K562 (cell line): ENCODE results near the gene PHKG2. TPM values are rescaled to one million over a fixed set of nuclear protein-coding genes. Genes with fewer than 3 reads are reported as not detected.

ENCODE experiments used
- ATAC-seq: fragments of 200-7000 bp; cut with Tn5 transposase; 3 replicates; pipeline ENCODE4 v1.9.1; 2020; ENCODE audit warnings: moderate library complexity
- BruUV-seq: library from RNA; stranded (reverse); fragments of 400-500 nt; replicated peaks from 2 replicates; lab custom pipeline; 2021; lab: Mats Ljungman, UMichigan
- CTCF ChIA-PET: fragments of 300-600 bp; formaldehyde crosslinking; extraction: SDS; loops from one replicate; lab custom pipeline; 2021; ENCODE audit warnings: low intra/inter-chr PET ratio; lab: Yijun Ruan, JAX
- POLR2A ChIA-PET: fragments of 300-600, 350-650 bp; sonication (Branson Sonifier 250); formaldehyde crosslinking; extraction: SDS; loops from one replicate; lab custom pipeline; 2021; ENCODE audit warnings: antibody characterized with exemption, inconsistent platforms; lab: Yijun Ruan, JAX
- DNase-seq, 4 experiments: peaks; one replicate each; pipeline versions ENCODE4 v3.0.0 to v3.0.0-alpha.2; 2011 to 2018; ENCODE audit warnings: low spot score in 3 of 4, mixed read lengths in 3 of 4; ENCODE audit errors: extremely low read depth in 1 of 4
- FAIRE-seq: peaks from 2 replicates; lab custom pipeline; 2011; peaks lifted over from hg19 to GRCh38; lab: Jason Lieb, UNC
- H2AFZ ChIP-seq: 2 replicates; pipeline ENCODE4 v1.6.0; 2011; ENCODE audit warnings: low read depth, low read length, control low read depth, inconsistent platforms
- H3K27ac ChIP-seq: fragments of 200-600 bp; 3 replicates; pipeline ENCODE4 v1.8.0; 2011; ENCODE audit warnings: low read depth, mild to moderate bottlenecking, control low read depth, inconsistent platforms, low read length, moderate library complexity, mixed read lengths; ENCODE audit errors: extremely low read depth
- H3K27me3 ChIP-seq, 2 experiments: fragments of 300-600 bp in 1 of 2; 2 replicates in 1 of 2; 3 replicates in 1 of 2; pipeline versions ENCODE4 v1.6.0 to v1.8.0; 2011; ENCODE audit warnings: inconsistent platforms in 2 of 2, low read length in 2 of 2, mild to moderate bottlenecking in 1 of 2, mixed read lengths in 1 of 2, moderate library complexity in 1 of 2; ENCODE audit not compliant: control insufficient read depth in 2 of 2, insufficient read depth in 2 of 2
- H3K36me3 ChIP-seq: fragments of 300-600 bp; 3 replicates; pipeline ENCODE4 v1.8.0; 2011; ENCODE audit warnings: mild to moderate bottlenecking, low read length, inconsistent platforms; ENCODE audit not compliant: control insufficient read depth, insufficient read depth
- H3K4me1 ChIP-seq, 2 experiments: fragments of 200-600 bp in 1 of 2; replicated peaks in 1 of 2; 2 replicates in 1 of 2; 3 replicates in 1 of 2; pipeline versions ENCODE4 v1.5.1 to v1.8.0; 2011; ENCODE audit warnings: inconsistent platforms in 2 of 2, low read length in 2 of 2, mild to moderate bottlenecking in 1 of 2, mixed read lengths in 1 of 2, moderate library complexity in 1 of 2; ENCODE audit not compliant: control insufficient read depth in 2 of 2, insufficient read depth in 2 of 2
- H3K4me2 ChIP-seq: 2 replicates; pipeline ENCODE4 v1.6.1; 2011; ENCODE audit warnings: low read length, control low read depth, inconsistent platforms, mixed read lengths; ENCODE audit not compliant: insufficient read depth
- H3K4me3 ChIP-seq: fragments of 200-600 bp; sonication (generic), shearing (Covaris generic); 2 replicates; pipeline ENCODE4 v1.5.1; 2016; ENCODE audit warnings: control low read depth, inconsistent platforms
- H3K79me2 ChIP-seq: fragments of 200-600 bp; 3 replicates; pipeline ENCODE4 v1.8.0; 2011; ENCODE audit warnings: low read length, inconsistent platforms; ENCODE audit not compliant: control insufficient read depth, insufficient read depth
- H3K9ac ChIP-seq, 2 experiments: 2 replicates each; pipeline versions ENCODE4 v1.6.0 to v1.6.1; 2011; ENCODE audit warnings: low read depth in 2 of 2, low read length in 2 of 2, control low read depth in 1 of 2, inconsistent platforms in 1 of 2, mild to moderate bottlenecking in 1 of 2, mixed read lengths in 1 of 2; ENCODE audit not compliant: insufficient read depth in 1 of 2
- H3K9me1 ChIP-seq: one replicate; pipeline ENCODE4 v1.6.0; 2011; ENCODE audit warnings: inconsistent platforms, mild to moderate bottlenecking, low read length, moderate library complexity; ENCODE audit not compliant: control insufficient read depth, insufficient read depth
- H3K9me3 ChIP-seq: replicated peaks from 2 replicates; pipeline ENCODE4 v1.5.1; 2011; ENCODE audit warnings: low read depth, low read length, inconsistent platforms; ENCODE audit not compliant: control insufficient read depth, insufficient read depth
- H4K20me1 ChIP-seq: replicated peaks from 2 replicates; pipeline ENCODE4 v1.6.1; 2011; ENCODE audit warnings: low read length, inconsistent platforms, mixed read lengths; ENCODE audit not compliant: control insufficient read depth, insufficient read depth
- MGA ChIP-seq: fragments of 450-650 bp; IDR thresholded peaks from 2 replicates; pipeline ENCODE4 v1.6.1; 2016; ENCODE audit warnings: mild to moderate bottlenecking, moderate library complexity
- SNIP1 ChIP-seq: fragments of 450-650 bp; IDR thresholded peaks from 2 replicates; pipeline ENCODE4 v1.7.1; 2017; ENCODE audit warnings: low read depth, mild to moderate bottlenecking
- SRSF9 ChIP-seq: fragments of 200-400 bp; formaldehyde crosslinking; IDR thresholded peaks from 2 replicates; pipeline ENCODE4 v1.6.1; 2017; ENCODE audit warnings: low read depth, low read length, borderline replicate concordance
- XRCC3 ChIP-seq: fragments of 450-650 bp; IDR thresholded peaks from 2 replicates; pipeline ENCODE4 v1.6.1; 2017; ENCODE audit warnings: mild to moderate bottlenecking, moderate library complexity
- WGBS: fragments of 100-300 bp; shearing (Covaris generic); methylation state at CpG from one replicate; pipeline ENCODE4 v1.1.6; 2016; ENCODE audit warnings: low coverage, mixed read lengths; ENCODE audit not compliant: insufficient coverage; ENCODE audit errors: missing lambda C conversion rate; 5-methylcytosine and 5-hydroxymethylcytosine counted together
- in situ Hi-C: fragments of 300-500 bp; cut with MboI; formaldehyde crosslinking; loops from 4 replicates; pipeline ENCODE4 v1.15.0; 2018; ENCODE audit warnings: inconsistent platforms, mixed read lengths
- intact Hi-C: fragments of 100-400 bp; cut with micrococcal nuclease; formaldehyde crosslinking; loops from 2 replicates; pipeline ENCODE4 v1.14.2; 2022
- polyA plus RNA-seq, 8 experiments: library from polyadenylated mRNA; depleted of rRNA in 4 of 8; stranded (reverse) in 5 of 8; unstranded in 3 of 8; fragments of >200 nt; fragmentation: Nextera tagmentation in 2 of 8; fragmentation: Illumina TruSeq in 1 of 8; extraction: Ambion mirVana in 2 of 8; extraction: Trizol in 1 of 8; gene quantifications; 2 replicates each; pipeline versions ENCODE4 v1.2.1 to v1.2.3, GENCODE V29; 2011 to 2014; ENCODE audit warnings: inconsistent platforms in 1 of 8, missing spikeins in 1 of 8
- total RNA-seq, 7 experiments: library from RNA; depleted of rRNA in 6 of 7; stranded (reverse); fragments of >200 nt in 6 of 7; fragmentation: Illumina TruSeq in 2 of 7; extraction: Trizol in 2 of 7; gene quantifications; 2 replicates each; pipeline versions ENCODE4 v1.2.1 to v1.2.3, GENCODE V29; 2011 to 2021; ENCODE audit warnings: low replicate concordance in 1 of 7
- TF ChIP-seq, protein P1 (sequence below): fragments of 450-650 bp; IDR thresholded peaks from 2 replicates; pipeline ENCODE4 v1.6.1; 2016; ENCODE audit warnings: antibody characterized with exemption
- TF ChIP-seq, protein P2 (sequence below): fragments of 250-450 bp; sonication (Bioruptor Pico); IDR thresholded peaks from 2 replicates; pipeline ENCODE4 v1.4.0; 2020; ENCODE audit warnings: borderline replicate concordance
- TF ChIP-seq, protein P3 (sequence below): fragments of 250-450 bp; sonication (Bioruptor Pico); IDR thresholded peaks from 2 replicates; pipeline ENCODE4 v1.5.0; 2021

Gene PHKG2
- total and polyA plus RNA-seq, 9 of the 15 experiments (the other 6 are each of a cell fraction or from before 2014, with no cell fraction given), result 5.8 to 54.2 (median 30.7) TPM

DNA sequence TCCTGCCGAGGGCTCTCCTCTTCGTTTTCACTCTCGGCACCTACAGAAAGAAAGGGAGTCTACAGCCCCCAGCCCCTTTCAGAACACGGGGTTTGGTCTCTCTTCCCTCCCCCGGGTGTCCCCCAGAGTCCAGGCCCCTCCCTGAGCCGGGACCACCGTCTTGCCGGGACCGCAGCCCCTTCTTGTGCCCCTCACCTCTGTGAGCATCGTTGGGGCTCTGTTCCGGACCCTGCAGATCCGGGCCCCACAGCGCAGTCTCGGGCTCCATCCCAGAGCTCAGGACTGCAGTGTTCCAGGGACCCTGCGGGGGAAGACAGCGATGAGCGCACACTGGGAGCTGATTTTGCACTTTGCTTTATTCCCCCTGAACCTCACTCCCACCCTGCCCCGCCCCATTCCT lies 36.0 kb downstream of the PHKG2 start:
- intact Hi-C loops, result no loop called here
- TF ChIP-seq SNIP1, result no peak
- no peak for TF ChIP-seq XRCC3
- TF ChIP-seq, protein P1, sequence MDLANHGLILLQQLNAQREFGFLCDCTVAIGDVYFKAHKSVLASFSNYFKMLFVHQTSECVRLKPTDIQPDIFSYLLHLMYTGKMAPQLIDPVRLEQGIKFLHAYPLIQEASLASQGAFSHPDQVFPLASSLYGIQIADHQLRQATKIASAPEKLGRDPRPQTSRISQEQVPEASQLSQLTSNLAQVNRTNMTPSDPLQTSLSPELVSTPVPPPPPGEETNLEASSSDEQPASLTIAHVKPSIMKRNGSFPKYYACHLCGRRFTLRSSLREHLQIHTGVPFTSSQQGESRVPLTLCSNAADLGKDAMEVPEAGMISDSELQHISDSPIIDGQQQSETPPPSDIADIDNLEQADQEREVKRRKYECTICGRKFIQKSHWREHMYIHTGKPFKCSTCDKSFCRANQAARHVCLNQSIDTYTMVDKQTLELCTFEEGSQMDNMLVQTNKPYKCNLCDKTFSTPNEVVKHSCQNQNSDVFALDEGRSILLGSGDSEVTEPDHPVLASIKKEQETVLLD, result no peak
- no peak for TF ChIP-seq MGA
- TF ChIP-seq, protein P2, sequence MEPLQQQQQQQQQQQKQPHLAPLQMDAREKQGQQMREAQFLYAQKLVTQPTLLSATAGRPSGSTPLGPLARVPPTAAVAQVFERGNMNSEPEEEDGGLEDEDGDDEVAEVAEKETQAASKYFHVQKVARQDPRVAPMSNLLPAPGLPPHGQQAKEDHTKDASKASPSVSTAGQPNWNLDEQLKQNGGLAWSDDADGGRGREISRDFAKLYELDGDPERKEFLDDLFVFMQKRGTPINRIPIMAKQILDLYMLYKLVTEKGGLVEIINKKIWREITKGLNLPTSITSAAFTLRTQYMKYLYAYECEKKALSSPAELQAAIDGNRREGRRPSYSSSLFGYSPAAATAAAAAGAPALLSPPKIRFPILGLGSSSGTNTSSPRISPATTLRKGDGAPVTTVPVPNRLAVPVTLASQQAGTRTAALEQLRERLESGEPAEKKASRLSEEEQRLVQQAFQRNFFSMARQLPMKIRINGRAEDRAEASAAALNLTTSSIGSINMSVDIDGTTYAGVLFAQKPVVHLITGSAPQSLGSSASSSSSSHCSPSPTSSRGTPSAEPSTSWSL (CRISPR knock-in tag), result no peak
- no peak for TF ChIP-seq SRSF9
- TF ChIP-seq, protein P3, sequence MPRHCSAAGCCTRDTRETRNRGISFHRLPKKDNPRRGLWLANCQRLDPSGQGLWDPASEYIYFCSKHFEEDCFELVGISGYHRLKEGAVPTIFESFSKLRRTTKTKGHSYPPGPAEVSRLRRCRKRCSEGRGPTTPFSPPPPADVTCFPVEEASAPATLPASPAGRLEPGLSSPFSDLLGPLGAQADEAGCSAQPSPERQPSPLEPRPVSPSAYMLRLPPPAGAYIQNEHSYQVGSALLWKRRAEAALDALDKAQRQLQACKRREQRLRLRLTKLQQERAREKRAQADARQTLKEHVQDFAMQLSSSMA, result no peak

More for the DNA sequence above, 36.0 kb downstream of the PHKG2 start:
- Histone ChIP-seq H4K20me1 (no peaks in the 10 kb centered on the region), H3K9ac (no peak overlapping the region), H3K79me2 (peaks cover 28% of the 10 kb centered on the region), H3K27me3 (no peaks in the 10 kb centered on the region), H3K4me1 (peaks cover 14 to 38% of the 10 kb centered on the region in 2 experiments; a peak in 4 of 5 replicates), H3K9me3 (no peaks in the 10 kb centered on the region), H3K4me2 (no peak overlapping the region), H3K4me3 (no peak overlapping the region), H3K27ac (no peak overlapping the region), H3K9me1 (no peaks in the 10 kb centered on the region), H3K36me3 (peaks cover 50% of the 10 kb centered on the region; the same call in 1 of the 3 replicates), H2AFZ (no peak overlapping the region)
- DNase-seq (no peak), FAIRE-seq (no peak), ATAC-seq (no peak)
- CTCF ChIA-PET, result no interaction called here
- 88% methylated on average over 7 of the region's 18 CpGs for WGBS
- no TSS peak for BruUV-seq
- in situ Hi-C loops, result no loop called here
- POLR2A ChIA-PET, result interaction anchor here (0.6 to 2.0 kb wide), 3 partner anchors 21 to 268 kb away, joined by 3 to 9 read pairs (median 3); partner anchors contain the start of gene PHKG2
